Gastroesophageal sphincter (tissue), 3 donors: Measurements from ENCODE around the gene ZNRF3.

Source experiments
- EP300 ChIP-seq: sonication (generic); formaldehyde crosslinking; IDR thresholded peaks from one replicate; pipeline ENCODE4 v1.6.1; 2017; ENCODE audit warnings: antibody characterized with exemption, mild to moderate bottlenecking
- TF ChIP-seq, protein P1 (sequence below), 4 experiments: fragments of 200-600 bp in 2 of 4; fragments of 450-650 bp in 2 of 4; sonication (generic) in 1 of 4; IDR thresholded peaks; one replicate each; pipeline ENCODE4 v1.5.1; 2017 to 2019; ENCODE audit warnings: antibody characterized with exemption in 4 of 4, mild to moderate bottlenecking in 2 of 4, moderate library complexity in 2 of 4

GRCh38 chr22:28989035-28989464 lies 105.7 kb downstream of the ZNRF3 start:
- TF ChIP-seq, protein P1, sequence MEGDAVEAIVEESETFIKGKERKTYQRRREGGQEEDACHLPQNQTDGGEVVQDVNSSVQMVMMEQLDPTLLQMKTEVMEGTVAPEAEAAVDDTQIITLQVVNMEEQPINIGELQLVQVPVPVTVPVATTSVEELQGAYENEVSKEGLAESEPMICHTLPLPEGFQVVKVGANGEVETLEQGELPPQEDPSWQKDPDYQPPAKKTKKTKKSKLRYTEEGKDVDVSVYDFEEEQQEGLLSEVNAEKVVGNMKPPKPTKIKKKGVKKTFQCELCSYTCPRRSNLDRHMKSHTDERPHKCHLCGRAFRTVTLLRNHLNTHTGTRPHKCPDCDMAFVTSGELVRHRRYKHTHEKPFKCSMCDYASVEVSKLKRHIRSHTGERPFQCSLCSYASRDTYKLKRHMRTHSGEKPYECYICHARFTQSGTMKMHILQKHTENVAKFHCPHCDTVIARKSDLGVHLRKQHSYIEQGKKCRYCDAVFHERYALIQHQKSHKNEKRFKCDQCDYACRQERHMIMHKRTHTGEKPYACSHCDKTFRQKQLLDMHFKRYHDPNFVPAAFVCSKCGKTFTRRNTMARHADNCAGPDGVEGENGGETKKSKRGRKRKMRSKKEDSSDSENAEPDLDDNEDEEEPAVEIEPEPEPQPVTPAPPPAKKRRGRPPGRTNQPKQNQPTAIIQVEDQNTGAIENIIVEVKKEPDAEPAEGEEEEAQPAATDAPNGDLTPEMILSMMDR (IDR thresholded peaks at IDR 0.05) = no peak
- no peak for TF ChIP-seq EP300
